ENCODE results near the gene XIRP2. TPM values are rescaled to one million over a fixed set of nuclear protein-coding genes. Genes with fewer than 3 reads are reported as not detected.

The XIRP2 gene
- total and polyA plus RNA-seq, 2 of the 8 experiments (the other 6 are each of a cell fraction or from before 2014, with no cell fraction given), result 0.11 TPM; not detected in 1

- H3K4me2 ChIP-seq (ENCODE audit: insufficient read depth in 1 of 2, low read depth in 2 of 2, low read length in 2 of 2), result no peak overlapping the region
- no peak overlapping the region for H4K91ac ChIP-seq (replicated peaks; ENCODE audit: insufficient read length, low read length)
- no peak overlapping the region for H3K4me3 ChIP-seq (ENCODE audit: extremely low read depth in 1 of 4, insufficient read depth in 2 of 4, low read depth in 3 of 4, low read length in 4 of 4)
- ChIA-PET CTCF (ENCODE audit: partially characterized antibody) (no interaction called here), POLR2A (ENCODE audit: partially characterized antibody) (no interaction called here)
- no peaks in the 10 kb centered on the region for H3K79me2 ChIP-seq (ENCODE audit: control insufficient read depth in 1 of 2, insufficient read depth in 2 of 2, low read length in 2 of 2)
- TF ChIP-seq SIRT6 (IDR thresholded peaks at IDR 0.05; ENCODE audit: low read length), result no peak
- no peak overlapping the region for H2BK20ac ChIP-seq (ENCODE audit: low read length)
- H4K8ac ChIP-seq (ENCODE audit: extremely low read depth, insufficient read depth, low read length), result no peak overlapping the region
- H3K79me1 ChIP-seq (ENCODE audit: low read depth, low read length), result no peaks in the 10 kb centered on the region
- no peak for DNase-seq (ENCODE audit: low read depth in 1 of 2, low spot score in 2 of 2)
- no peak overlapping the region for H3K18ac ChIP-seq (ENCODE audit: extremely low read depth, low read length)
- no peaks in the 10 kb centered on the region for H3K27me3 ChIP-seq (replicated peaks in 1 of 4; ENCODE audit: control insufficient read depth in 3 of 4, extremely low read depth in 1 of 4, insufficient read depth in 3 of 4, low read length in 3 of 4)
- no peak overlapping the region for H2BK12ac ChIP-seq (ENCODE audit: low read depth, low read length)
- no peak overlapping the region for H3K14ac ChIP-seq (ENCODE audit: insufficient read length)
- no peak overlapping the region for H2AK5ac ChIP-seq (ENCODE audit: low read depth, low read length)
- H2BK120ac ChIP-seq (replicated peaks; ENCODE audit: low read depth, low read length), result no peak overlapping the region
- WGBS, 2 experiments (ENCODE audit: extremely low coverage in 1 of 2, insufficient coverage in 1 of 2, insufficient read length in 1 of 2, insufficient replicate concordance in 2 of 2, low coverage in 1 of 2, low lambda C conversion rate in 2 of 2, missing lambda C conversion rate in 1 of 2), result 48% methylated on average over 1 of the region's 1 CpG; no CpG with 5 or more reads in 1 of the 2 experiments
- no peak overlapping the region for H4K5ac ChIP-seq (ENCODE audit: insufficient read length, low read depth, low read length)
- H3K27ac ChIP-seq (ENCODE audit: low read depth, low read length), result no peak overlapping the region
- FAIRE-seq, result peak; percentile 42
- no peaks in the 10 kb centered on the region for H3K23me2 ChIP-seq (ENCODE audit: low read depth, low read length)
- H3K56ac ChIP-seq (replicated peaks; ENCODE audit: insufficient read length, low read depth, low read length), result no peak overlapping the region
- no peak overlapping the region for H3K4ac ChIP-seq (replicated peaks; ENCODE audit: insufficient read length, low read depth, low read length)
- no peak overlapping the region for H2BK15ac ChIP-seq (ENCODE audit: low read length)
- H3K36me3 ChIP-seq (ENCODE audit: control insufficient read depth in 2 of 4, insufficient read depth in 4 of 4, low read length in 3 of 4), result no peaks in the 10 kb centered on the region
- H2AFZ ChIP-seq (ENCODE audit: low read length), result no peak overlapping the region
- H3K9ac ChIP-seq (replicated peaks in 1 of 4; ENCODE audit: extremely low read depth in 1 of 4, low read depth in 3 of 4, low read length in 3 of 4), result peak overlapping the region in 1 of 4 experiments; percentile 34; a peak in 1 of 7 replicates
- H3K4me1 ChIP-seq (replicated peaks in 1 of 4; ENCODE audit: control insufficient read depth in 3 of 4, insufficient read depth in 4 of 4, low read length in 3 of 4), result peaks cover 0 to 6% (median 3%) of the 10 kb centered on the region in 4 experiments; a peak in 2 of 7 replicates
- no peak overlapping the region for H2BK5ac ChIP-seq (ENCODE audit: low read depth, low read length)
- H4K20me1 ChIP-seq (replicated peaks in 1 of 2; ENCODE audit: control insufficient read depth in 1 of 2, insufficient read depth in 2 of 2, low read length in 2 of 2), result no peaks in the 10 kb centered on the region
- H3K9me3 ChIP-seq (ENCODE audit: insufficient read depth in 2 of 2, low read depth in 1 of 2, low read length in 1 of 2), result no peaks in the 10 kb centered on the region
- H3K23ac ChIP-seq (ENCODE audit: insufficient read length), result no peak overlapping the region
Measured at GRCh38 chr2:166841679-166842078, 46.6 kb upstream of the XIRP2 start.

Measured in H1 (cell line).